Measurements from ENCODE around the gene IFT88. TPM values are rescaled to one million over a fixed set of nuclear protein-coding genes. Genes with fewer than 3 reads are reported as not detected.
A peak's percentile ranks its signal among the peaks of the same experiment; 100 is the strongest.

Gene IFT88
- total RNA-seq, 4 donors from 2014 or later = 7.9 to 47.5 (median 27.6) TPM

DNA sequence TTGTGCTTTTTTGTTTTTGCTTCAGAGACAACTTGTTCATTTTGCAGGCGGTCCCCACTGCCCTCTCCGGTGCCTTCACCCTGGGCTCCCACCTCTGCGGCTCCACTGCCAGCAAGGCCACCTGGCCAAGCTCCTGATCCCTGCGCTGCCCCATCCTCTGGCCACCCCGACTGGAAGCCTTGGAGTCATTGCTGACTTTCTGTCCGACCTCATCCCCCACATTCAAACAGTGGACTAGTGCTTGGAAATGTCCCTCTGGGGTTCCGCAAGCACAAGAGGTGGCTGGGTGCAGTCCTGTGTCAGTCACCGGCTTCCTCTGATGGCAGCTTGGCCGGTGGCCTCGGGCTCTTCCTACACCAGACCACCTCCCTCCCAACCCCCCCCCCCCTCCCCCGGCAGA, 153.5 kb downstream of the IFT88 start:
- Histone ChIP-seq H3K36me3 (no peaks in the 10 kb centered on the region), H3K9me3 (no peaks in the 10 kb centered on the region), H3K27ac (no peak overlapping the region), H3K27me3 (no peaks in the 10 kb centered on the region), H3K4me3 (no peak overlapping the region), H3K4me1 (peaks cover 0 to 9% of the 10 kb centered on the region in 2 donors)
- intact Hi-C loops (cut with DNase I; ENCODE audit: low total_unique reads) = no loop called here
- no peak for DNase-seq
- no peak for TF ChIP-seq POLR2A (IDR thresholded peaks at IDR 0.05)
- TF ChIP-seq, protein P1, sequence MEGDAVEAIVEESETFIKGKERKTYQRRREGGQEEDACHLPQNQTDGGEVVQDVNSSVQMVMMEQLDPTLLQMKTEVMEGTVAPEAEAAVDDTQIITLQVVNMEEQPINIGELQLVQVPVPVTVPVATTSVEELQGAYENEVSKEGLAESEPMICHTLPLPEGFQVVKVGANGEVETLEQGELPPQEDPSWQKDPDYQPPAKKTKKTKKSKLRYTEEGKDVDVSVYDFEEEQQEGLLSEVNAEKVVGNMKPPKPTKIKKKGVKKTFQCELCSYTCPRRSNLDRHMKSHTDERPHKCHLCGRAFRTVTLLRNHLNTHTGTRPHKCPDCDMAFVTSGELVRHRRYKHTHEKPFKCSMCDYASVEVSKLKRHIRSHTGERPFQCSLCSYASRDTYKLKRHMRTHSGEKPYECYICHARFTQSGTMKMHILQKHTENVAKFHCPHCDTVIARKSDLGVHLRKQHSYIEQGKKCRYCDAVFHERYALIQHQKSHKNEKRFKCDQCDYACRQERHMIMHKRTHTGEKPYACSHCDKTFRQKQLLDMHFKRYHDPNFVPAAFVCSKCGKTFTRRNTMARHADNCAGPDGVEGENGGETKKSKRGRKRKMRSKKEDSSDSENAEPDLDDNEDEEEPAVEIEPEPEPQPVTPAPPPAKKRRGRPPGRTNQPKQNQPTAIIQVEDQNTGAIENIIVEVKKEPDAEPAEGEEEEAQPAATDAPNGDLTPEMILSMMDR (IDR thresholded peaks at IDR 0.05) = no peak

DNA sequence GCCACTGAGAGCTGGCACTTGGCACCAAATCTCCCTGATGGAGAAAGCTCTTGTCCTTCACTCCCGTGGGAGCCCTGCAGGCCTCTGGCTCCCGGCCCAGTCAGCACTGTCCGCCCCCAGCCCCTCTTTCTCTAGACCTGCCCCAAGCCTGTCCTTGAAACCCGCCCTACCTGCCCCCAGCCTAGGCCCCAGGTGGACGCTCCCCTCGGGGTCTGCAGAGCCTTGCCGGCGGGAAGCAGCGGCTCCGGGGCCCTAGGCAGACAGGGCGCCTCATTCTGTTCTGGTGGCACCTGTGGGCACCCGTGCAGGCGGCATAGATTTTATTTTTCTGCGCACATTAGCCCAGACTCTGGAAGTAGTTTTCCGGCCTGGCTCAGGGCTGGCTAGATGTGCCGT, 154.1 kb downstream of the IFT88 start:
- Histone ChIP-seq H3K4me1 (peaks cover 0 to 9% of the 10 kb centered on the region in 2 donors), H3K4me3 (no peak overlapping the region), H3K36me3 (no peaks in the 10 kb centered on the region), H3K27me3 (no peaks in the 10 kb centered on the region), H3K27ac (no peak overlapping the region), H3K9me3 (no peaks in the 10 kb centered on the region)
- no peak for TF ChIP-seq POLR2A (IDR thresholded peaks at IDR 0.05)
- TF ChIP-seq, protein P1 (IDR thresholded peaks at IDR 0.05) = no peak
- no peak for DNase-seq
- intact Hi-C loops (cut with DNase I; ENCODE audit: low total_unique reads) = no loop called here

DNA sequence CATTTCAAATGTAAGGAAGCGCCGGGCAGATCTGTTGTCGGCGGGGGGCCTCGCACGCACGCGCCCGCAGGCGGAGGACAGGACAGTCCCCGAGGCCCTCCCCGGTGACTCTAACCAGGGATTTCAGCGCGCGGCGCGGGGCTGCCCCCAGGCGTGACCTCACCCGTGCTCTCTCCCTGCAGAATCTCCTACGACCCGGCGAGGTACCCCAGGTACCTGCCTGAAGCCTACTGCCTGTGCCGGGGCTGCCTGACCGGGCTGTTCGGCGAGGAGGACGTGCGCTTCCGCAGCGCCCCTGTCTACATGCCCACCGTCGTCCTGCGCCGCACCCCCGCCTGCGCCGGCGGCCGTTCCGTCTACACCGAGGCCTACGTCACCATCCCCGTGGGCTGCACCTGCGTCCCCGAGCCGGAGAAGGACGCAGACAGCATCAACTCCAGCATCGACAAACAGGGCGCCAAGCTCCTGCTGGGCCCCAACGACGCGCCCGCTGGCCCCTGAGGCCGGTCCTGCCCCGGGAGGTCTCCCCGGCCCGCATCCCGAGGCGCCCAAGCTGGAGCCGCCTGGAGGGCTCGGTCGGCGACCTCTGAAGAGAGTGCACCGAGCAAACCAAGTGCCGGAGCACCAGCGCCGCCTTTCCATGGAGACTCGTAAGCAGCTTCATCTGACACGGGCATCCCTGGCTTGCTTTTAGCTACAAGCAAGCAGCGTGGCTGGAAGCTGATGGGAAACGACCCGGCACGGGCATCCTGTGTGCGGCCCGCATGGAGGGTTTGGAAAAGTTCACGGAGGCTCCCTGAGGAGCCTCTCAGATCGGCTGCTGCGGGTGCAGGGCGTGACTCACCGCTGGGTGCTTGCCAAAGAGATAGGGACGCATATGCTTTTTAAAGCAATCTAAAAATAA, 154.7 kb downstream of the IFT88 start:
- Histone ChIP-seq H3K4me3 (peak overlapping the region; percentile 2 to 21), H3K4me1 (peaks cover 0 to 9% of the 10 kb centered on the region in 2 donors), H3K27me3 (no peaks in the 10 kb centered on the region), H3K9me3 (no peaks in the 10 kb centered on the region), H3K36me3 (no peaks in the 10 kb centered on the region), H3K27ac (no peak overlapping the region)
- intact Hi-C loops (cut with DNase I; ENCODE audit: low total_unique reads) = no loop called here
- TF ChIP-seq, protein P1 (IDR thresholded peaks at IDR 0.05) = no peak
- TF ChIP-seq POLR2A (IDR thresholded peaks at IDR 0.05) = no peak
- DNase-seq = peak; percentile 39 to 61

GRCh38 chr13:20727856-20728255, 160.9 kb downstream of the IFT88 start:
- H3K4me3 ChIP-seq = no peak overlapping the region
- H3K27ac ChIP-seq = no peak overlapping the region
- H3K4me1 ChIP-seq = no peaks in the 10 kb centered on the region
- no peak for DNase-seq
- TF ChIP-seq POLR2A (IDR thresholded peaks at IDR 0.05) = no peak
- TF ChIP-seq, protein P1 (IDR thresholded peaks at IDR 0.05) = no peak
- H3K36me3 ChIP-seq = no peaks in the 10 kb centered on the region
- no peaks in the 10 kb centered on the region for H3K27me3 ChIP-seq
- intact Hi-C loops (cut with DNase I; ENCODE audit: low total_unique reads) = no loop called here
- no peaks in the 10 kb centered on the region for H3K9me3 ChIP-seq

DNA sequence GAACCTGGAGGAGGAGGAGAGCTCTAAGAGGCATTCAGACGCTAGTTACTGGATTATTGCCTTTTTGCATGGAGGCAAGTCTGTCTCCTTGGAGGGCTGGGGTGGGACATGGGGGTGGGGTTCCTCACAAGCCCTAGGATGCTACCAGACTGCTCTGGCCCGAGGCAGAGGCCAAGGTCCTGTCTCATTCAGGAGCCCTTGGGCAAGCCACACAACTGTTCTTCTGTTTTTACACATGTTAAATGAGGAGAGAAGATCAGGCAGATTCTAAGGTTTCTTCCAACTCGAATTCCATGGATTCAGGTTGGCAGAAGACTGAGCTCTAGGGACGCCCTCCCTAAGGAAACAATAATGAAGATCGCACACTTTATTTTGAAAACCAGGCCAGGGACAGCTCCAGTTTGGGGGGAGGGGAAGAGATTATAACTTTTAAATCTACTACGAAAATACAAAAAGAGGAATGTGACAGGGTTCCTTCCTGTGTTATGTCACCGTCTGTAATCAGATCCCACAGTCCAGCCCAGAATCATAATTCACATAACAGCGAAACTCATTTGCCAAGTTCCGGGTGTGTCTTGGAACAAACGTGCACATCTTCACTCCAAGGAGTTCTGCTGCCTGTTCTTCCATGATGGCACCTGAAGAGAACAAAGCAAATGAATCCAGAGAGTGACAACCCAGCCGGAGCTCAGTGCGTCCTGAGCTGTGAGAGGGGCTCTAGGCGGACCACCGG, 161.8 kb downstream of the IFT88 start:
- no peak overlapping the region for H3K27ac ChIP-seq
- no peaks in the 10 kb centered on the region for H3K27me3 ChIP-seq
- no peaks in the 10 kb centered on the region for H3K4me1 ChIP-seq
- H3K4me3 ChIP-seq = no peak overlapping the region
- no peaks in the 10 kb centered on the region for H3K36me3 ChIP-seq
- TF ChIP-seq, protein P1 (IDR thresholded peaks at IDR 0.05) = no peak
- no peak for TF ChIP-seq POLR2A (IDR thresholded peaks at IDR 0.05)
- DNase-seq = no peak
- H3K9me3 ChIP-seq = no peaks in the 10 kb centered on the region
- intact Hi-C loops (cut with DNase I; ENCODE audit: low total_unique reads) = no loop called here

All from uterus (tissue), 4 donors.